Kidney epithelial cell (primary cell): ENCODE data around the gene MOB3C. TPM values are rescaled to one million over a fixed set of nuclear protein-coding genes. Genes with fewer than 3 reads are reported as not detected.

Experiments
- DNase-seq: peaks from one replicate; pipeline ENCODE4 v3.0.0-alpha.2; 2010; ENCODE audit warnings: low read depth
- H3K27me3 ChIP-seq: 2 replicates; pipeline ENCODE4 v1.6.0; 2011; ENCODE audit warnings: low read length; ENCODE audit not compliant: control insufficient read depth, insufficient read depth
- H3K36me3 ChIP-seq: 2 replicates; pipeline ENCODE4 v1.5.1; 2011; ENCODE audit warnings: low read length; ENCODE audit not compliant: control insufficient read depth, insufficient read depth
- H3K4me3 ChIP-seq: 2 replicates; pipeline ENCODE4 v1.5.1; 2011; ENCODE audit warnings: low read depth, mild to moderate bottlenecking, control low read depth, low read length
- CTCF ChIP-seq: IDR thresholded peaks from 2 replicates; pipeline ENCODE4 v1.5.1; 2011; ENCODE audit warnings: mild to moderate bottlenecking, moderate library complexity, low read length, control low read depth, inconsistent platforms; ENCODE audit not compliant: insufficient read depth, poor library complexity, severe bottlenecking
- total RNA-seq: library from RNA; depleted of rRNA; stranded (reverse); fragments of >200 nt; gene quantifications from 2 replicates; pipeline ENCODE4 v1.2.3, GENCODE V29; 2015

Gene MOB3C
- total RNA-seq, 1 donor from 2014 or later, result 9.0 TPM

DNA sequence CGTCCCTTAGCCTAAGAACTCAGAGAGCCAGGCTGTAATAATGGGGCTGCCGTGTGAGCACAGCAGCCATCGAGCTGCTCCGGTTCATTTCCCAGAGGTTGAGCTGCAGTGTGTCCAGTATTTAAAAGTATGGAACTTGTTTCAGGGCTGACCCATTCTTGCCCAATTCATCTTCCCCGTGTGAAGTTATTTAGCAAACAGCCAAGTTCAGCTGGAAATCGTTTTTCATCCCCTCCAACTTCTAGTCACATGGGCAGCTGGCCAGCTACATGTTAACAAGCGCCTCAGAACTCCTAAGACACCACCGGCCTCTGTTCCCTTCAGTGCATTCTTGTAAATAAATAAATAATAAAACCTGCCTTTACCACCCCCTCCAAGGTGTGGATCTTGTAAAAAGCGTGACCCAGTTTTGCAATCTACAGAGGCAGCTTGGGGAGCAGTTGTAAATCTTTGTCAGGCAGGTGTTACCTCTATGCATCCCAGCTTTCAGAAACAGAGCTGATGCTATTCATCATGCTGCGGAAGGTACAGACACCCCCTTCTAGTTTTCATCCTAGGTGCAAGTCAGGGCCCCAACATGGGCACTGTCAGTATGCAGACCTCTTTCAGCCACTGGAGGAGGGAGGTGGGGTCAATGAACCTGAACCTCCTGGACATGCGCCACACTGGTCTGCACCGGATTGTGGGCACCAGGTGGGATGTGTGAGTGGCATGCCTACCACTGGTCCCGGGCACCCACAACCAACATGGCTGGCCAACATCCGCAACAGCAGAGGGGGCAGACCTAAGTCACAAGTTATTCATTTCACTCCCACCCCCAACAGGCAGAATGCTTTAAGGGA lies 46.5 kb downstream of the MOB3C start:
- Histone ChIP-seq H3K36me3 (no peaks in the 10 kb centered on the region), H3K4me3 (no peak overlapping the region), H3K27me3 (no peaks in the 10 kb centered on the region)
- no peak for TF ChIP-seq CTCF
- DNase-seq, result no peak

DNA sequence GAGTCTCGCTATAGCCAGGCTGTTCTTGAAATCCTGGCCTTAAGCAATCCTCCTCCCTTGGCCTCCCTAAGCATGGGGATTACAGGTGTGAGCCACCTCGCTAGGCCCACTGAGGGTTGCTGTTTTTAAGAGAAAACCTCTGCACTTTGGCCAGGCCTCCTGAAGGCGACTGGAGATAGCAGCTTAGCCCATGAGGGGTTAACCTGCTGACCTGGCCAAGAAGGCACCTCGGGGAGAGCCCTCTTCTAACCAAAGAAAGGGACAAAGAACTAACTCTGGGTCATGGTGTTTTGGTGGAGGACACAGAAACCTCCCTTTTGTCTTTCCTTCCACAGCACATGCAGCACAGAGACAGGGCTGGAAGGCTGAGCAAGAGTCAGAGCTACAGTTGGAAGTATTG lies 47.5 kb downstream of the MOB3C start:
- Histone ChIP-seq H3K4me3 (no peak overlapping the region), H3K27me3 (no peaks in the 10 kb centered on the region), H3K36me3 (no peaks in the 10 kb centered on the region)
- TF ChIP-seq CTCF, result no peak
- no peak for DNase-seq

DNA sequence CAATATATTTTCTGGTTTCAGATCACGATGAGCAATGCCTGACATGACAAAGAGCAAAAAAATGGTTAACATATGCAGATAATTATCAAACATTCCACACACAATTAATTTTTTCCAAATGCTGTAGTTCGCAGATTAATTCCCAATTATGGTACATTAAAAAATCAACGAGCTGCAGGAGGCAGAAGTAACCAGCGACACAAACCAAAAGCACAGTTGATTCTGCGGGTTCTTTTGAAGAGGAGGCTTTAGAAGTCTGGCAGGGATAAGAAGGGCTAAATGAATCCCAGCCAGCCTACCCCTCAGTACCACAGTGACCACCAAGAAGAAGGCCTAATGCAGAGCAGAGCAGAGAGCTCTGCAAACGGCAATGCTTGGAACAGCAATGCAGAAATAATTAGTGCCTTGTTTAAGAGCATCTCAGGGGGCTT lies 48.1 kb downstream of the MOB3C start:
- H3K27me3 ChIP-seq, result no peaks in the 10 kb centered on the region
- no peak for TF ChIP-seq CTCF
- no peak overlapping the region for H3K4me3 ChIP-seq

DNA sequence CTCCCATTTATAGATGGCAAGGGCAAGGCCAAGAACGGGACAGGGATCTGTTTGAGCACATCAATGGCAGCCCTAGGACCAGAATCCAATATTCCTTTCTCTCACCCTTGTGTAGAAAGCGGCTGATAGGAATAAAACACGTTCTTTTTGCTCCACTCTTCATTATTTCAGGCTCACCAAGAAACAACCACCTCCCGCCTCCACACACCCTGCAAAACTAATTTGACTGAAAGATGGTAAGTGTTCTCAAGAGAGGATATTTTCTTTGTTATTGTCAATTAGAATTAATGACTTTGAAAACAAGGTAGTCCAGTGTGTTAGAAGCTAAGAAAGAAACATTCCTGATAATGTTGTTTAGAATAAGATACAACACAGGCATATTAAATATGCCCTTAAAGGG lies 53.3 kb downstream of the MOB3C start:
- Histone ChIP-seq H3K27me3 (no peaks in the 10 kb centered on the region), H3K4me3 (no peak overlapping the region), H3K36me3 (no peaks in the 10 kb centered on the region)
- DNase-seq, result no peak
- no peak for TF ChIP-seq CTCF

More for the DNA sequence above, 48.1 kb downstream of the MOB3C start:
- no peak for DNase-seq
- H3K36me3 ChIP-seq, result no peaks in the 10 kb centered on the region

GRCh38 chr1:46562498-46562897 lies 54.1 kb downstream of the MOB3C start:
- Histone ChIP-seq H3K36me3 (no peaks in the 10 kb centered on the region), H3K4me3 (no peak overlapping the region), H3K27me3 (no peaks in the 10 kb centered on the region)
- no peak for DNase-seq
- no peak for TF ChIP-seq CTCF

DNA sequence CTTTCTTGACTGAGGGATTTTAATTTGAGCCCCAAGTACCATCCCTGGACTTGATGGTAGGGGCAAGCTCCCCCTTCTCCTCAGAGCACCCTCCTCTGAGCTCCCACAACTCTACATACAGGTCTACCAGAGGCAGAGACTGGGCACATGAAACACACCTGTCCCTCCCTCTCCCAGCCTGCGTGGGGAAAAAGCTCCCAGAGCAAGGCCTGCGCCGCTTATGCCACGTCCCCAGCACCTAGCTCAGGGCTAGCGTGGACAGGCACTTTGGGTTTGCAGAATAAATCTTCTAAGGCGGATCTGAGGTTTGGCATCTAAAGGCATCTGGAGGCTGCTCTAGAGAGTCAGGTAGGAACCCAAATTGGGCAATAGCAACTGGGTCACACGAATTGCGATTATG lies 57.6 kb downstream of the MOB3C start:
- no peak overlapping the region for H3K4me3 ChIP-seq
- H3K27me3 ChIP-seq, result no peaks in the 10 kb centered on the region
- no peak for DNase-seq
- no peaks in the 10 kb centered on the region for H3K36me3 ChIP-seq
- TF ChIP-seq CTCF, result no peak
